GM21360 (cell line): ENCODE results near the gene GRIK2.

Experiments
- ATAC-seq: cut with Tn5 transposase; IDR thresholded peaks from one replicate; pipeline ENCODE4 v1.9.1; 2021; ENCODE audit warnings: mild to moderate bottlenecking, moderate library complexity; ENCODE audit not compliant: unreplicated experiment

The GRIK2 gene

GRCh38 chr6:101851911-101852310 lies 458.4 kb downstream of the GRIK2 start:
- ATAC-seq: no peak

GRCh38 chr6:101853231-101854085 lies 459.9 kb downstream of the GRIK2 start:
- no peak for ATAC-seq

- ATAC-seq: no peak
These were observed 482.9 kb downstream of the GRIK2 start for GRCh38 chr6:101876431-101876830.

- ATAC-seq: peak; percentile 58
These were observed 485.2 kb downstream of the GRIK2 start for GRCh38 chr6:101878554-101879276.

GRCh38 chr6:101879782-101880181 lies 486.3 kb downstream of the GRIK2 start:
- ATAC-seq: peak; percentile 57

GRCh38 chr6:101883505-101883904 lies 490.0 kb downstream of the GRIK2 start:
- no peak for ATAC-seq

- ATAC-seq: no peak
These were observed 494.0 kb downstream of the GRIK2 start for GRCh38 chr6:101887532-101887931.

- ATAC-seq: no peak
These were observed 514.1 kb downstream of the GRIK2 start for GRCh38 chr6:101907356-101908217.

- ATAC-seq: no peak
These were observed 515.9 kb downstream of the GRIK2 start for GRCh38 chr6:101909366-101909765.

GRCh38 chr6:101912311-101912710 lies 518.8 kb downstream of the GRIK2 start:
- ATAC-seq: no peak

GRCh38 chr6:101918471-101918870 lies 525.0 kb downstream of the GRIK2 start:
- no peak for ATAC-seq

- ATAC-seq: no peak
These were observed 528.4 kb downstream of the GRIK2 start for GRCh38 chr6:101921829-101922450.

GRCh38 chr6:101926149-101926925 lies 532.8 kb downstream of the GRIK2 start:
- ATAC-seq: no peak

- no peak for ATAC-seq
These were observed 538.3 kb downstream of the GRIK2 start for GRCh38 chr6:101931766-101932165.

- no peak for ATAC-seq
These were observed 539.2 kb downstream of the GRIK2 start for GRCh38 chr6:101932704-101933103.

- no peak for ATAC-seq
These were observed 542.2 kb downstream of the GRIK2 start for GRCh38 chr6:101935732-101936131.

- no peak for ATAC-seq
These were observed 543.0 kb downstream of the GRIK2 start for GRCh38 chr6:101936516-101936915.

- no peak for ATAC-seq
These were observed 543.6 kb downstream of the GRIK2 start for GRCh38 chr6:101937108-101937507.

GRCh38 chr6:101940391-101940790 lies 546.9 kb downstream of the GRIK2 start:
- no peak for ATAC-seq

- no peak for ATAC-seq
These were observed 563.5 kb downstream of the GRIK2 start for GRCh38 chr6:101956961-101957360.
